Sigmoid colon (tissue), 7 donors: ENCODE data around the gene GET4. TPM values are rescaled to one million over a fixed set of nuclear protein-coding genes. Genes with fewer than 3 reads are reported as not detected.

Experiments used
- DNase-seq: peaks from one replicate; pipeline ENCODE4 v3.0.0-alpha.2; 2019
- H3K27ac ChIP-seq, 4 donors: fragments of 200-600 bp; sonication (generic); one replicate each; pipeline ENCODE4 v1.5.1; 2016 to 2019; ENCODE audit warnings: mild to moderate bottlenecking in 1 of 4
- H3K27me3 ChIP-seq, 3 donors: fragments of 200-600 bp; sonication (generic); one replicate each; pipeline ENCODE4 v1.5.1; 2019; ENCODE audit warnings: mild to moderate bottlenecking in 1 of 3
- H3K36me3 ChIP-seq, 4 donors: fragments of 200-600 bp; sonication (generic); one replicate each; pipeline ENCODE4 v1.5.1; 2016 to 2019
- H3K4me1 ChIP-seq, 4 donors: fragments of 200-600 bp; sonication (generic); one replicate each; pipeline ENCODE4 v1.5.1; 2017 to 2019
- H3K4me3 ChIP-seq, 4 donors: fragments of 200-600 bp; sonication (generic); one replicate each; pipeline ENCODE4 v1.5.1; 2017 to 2019; ENCODE audit warnings: mild to moderate bottlenecking in 2 of 4, moderate library complexity in 1 of 4
- H3K9me3 ChIP-seq, 4 donors: fragments of 200-600 bp in 3 of 4; sonication (generic) in 3 of 4; one replicate each; pipeline versions ENCODE4 v1.5.1 to v1.6.1; 2013 to 2019
- EP300 ChIP-seq, 4 donors: sonication (generic); formaldehyde crosslinking; IDR thresholded peaks; one replicate each; pipeline ENCODE4 v1.6.1; 2017; ENCODE audit warnings: antibody characterized with exemption in 4 of 4
- POLR2A ChIP-seq, 2 donors: fragments of 450-650 bp; IDR thresholded peaks; one replicate each; pipeline ENCODE4 v1.6.1; 2016; ENCODE audit warnings: antibody characterized with exemption in 2 of 2, mild to moderate bottlenecking in 2 of 2, moderate library complexity in 2 of 2
- POLR2AphosphoS5 ChIP-seq, 4 donors: sonication (generic); formaldehyde crosslinking; IDR thresholded peaks; one replicate each; pipeline ENCODE4 v1.6.1; 2017; ENCODE audit warnings: antibody characterized with exemption in 4 of 4
- WGBS, 2 donors: extraction: QIAGEN DNeasy Blood & Tissue Kit; methylation state at CpG; one replicate each; pipeline ENCODE4 v1.1.7; 2013; 5-methylcytosine and 5-hydroxymethylcytosine counted together
- intact Hi-C: fragments of 100-400 bp; cut with DNase I; formaldehyde crosslinking; loops from one replicate; pipeline ENCODE4 v1.15.1; 2023
- polyA plus RNA-seq, 3 donors: library from polyadenylated mRNA; stranded (reverse); fragments of 200-250 nt; gene quantifications; one replicate each; pipeline ENCODE4 v1.2.3, GENCODE V29; 2013
- total RNA-seq, 4 donors: library from RNA; depleted of rRNA; stranded (reverse); fragments of >200 nt; gene quantifications; one replicate each; pipeline ENCODE4 v1.1.0, GENCODE V29; 2016
- TF ChIP-seq, protein P1 (sequence below), 4 experiments: fragments of 450-650 bp in 3 of 4; fragments of 200-600 bp in 1 of 4; IDR thresholded peaks; one replicate each; pipeline ENCODE4 v1.5.1; 2016 to 2019; ENCODE audit warnings: antibody characterized with exemption in 4 of 4, mild to moderate bottlenecking in 3 of 4, moderate library complexity in 2 of 4
- donor health status: healthy with polysubstance abuse.
- donor health status: Bipolar disorder and iron deficiency.
- donor health status: healthy.

Gene GET4
- total and polyA plus RNA-seq, 7 donors: 20.3 to 51.4 (median 27.0) TPM

GRCh38 chr7:835021-835420 is 41.3 kb upstream of the GET4 start:
- peaks cover 0 to 14% (median 4%) of the 10 kb centered on the region in 4 donors for H3K36me3 ChIP-seq
- H3K27me3 ChIP-seq: no peaks in the 10 kb centered on the region
- H3K9me3 ChIP-seq: no peaks in the 10 kb centered on the region
- WGBS, 2 donors: 87 to 94% methylated on average over 12 of the region's 12 CpGs
- intact Hi-C loops: no loop called here
- peaks cover 0 to 91% (median 77%) of the 10 kb centered on the region in 4 donors for H3K4me1 ChIP-seq
- no peak overlapping the region for H3K4me3 ChIP-seq
- TF ChIP-seq POLR2AphosphoS5 (IDR thresholded peaks at IDR 0.05) (no peak), EP300 (IDR thresholded peaks at IDR 0.05) (no peak), POLR2A (IDR thresholded peaks at IDR 0.05) (no peak)
- TF ChIP-seq, protein P1, sequence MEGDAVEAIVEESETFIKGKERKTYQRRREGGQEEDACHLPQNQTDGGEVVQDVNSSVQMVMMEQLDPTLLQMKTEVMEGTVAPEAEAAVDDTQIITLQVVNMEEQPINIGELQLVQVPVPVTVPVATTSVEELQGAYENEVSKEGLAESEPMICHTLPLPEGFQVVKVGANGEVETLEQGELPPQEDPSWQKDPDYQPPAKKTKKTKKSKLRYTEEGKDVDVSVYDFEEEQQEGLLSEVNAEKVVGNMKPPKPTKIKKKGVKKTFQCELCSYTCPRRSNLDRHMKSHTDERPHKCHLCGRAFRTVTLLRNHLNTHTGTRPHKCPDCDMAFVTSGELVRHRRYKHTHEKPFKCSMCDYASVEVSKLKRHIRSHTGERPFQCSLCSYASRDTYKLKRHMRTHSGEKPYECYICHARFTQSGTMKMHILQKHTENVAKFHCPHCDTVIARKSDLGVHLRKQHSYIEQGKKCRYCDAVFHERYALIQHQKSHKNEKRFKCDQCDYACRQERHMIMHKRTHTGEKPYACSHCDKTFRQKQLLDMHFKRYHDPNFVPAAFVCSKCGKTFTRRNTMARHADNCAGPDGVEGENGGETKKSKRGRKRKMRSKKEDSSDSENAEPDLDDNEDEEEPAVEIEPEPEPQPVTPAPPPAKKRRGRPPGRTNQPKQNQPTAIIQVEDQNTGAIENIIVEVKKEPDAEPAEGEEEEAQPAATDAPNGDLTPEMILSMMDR (IDR thresholded peaks at IDR 0.05): no peak
- DNase-seq: no peak
- peak overlapping the region; percentile 84 to 92 (median 89) for H3K27ac ChIP-seq

- Histone ChIP-seq H3K4me3 (no peak overlapping the region), H3K4me1 (peaks cover 0 to 83% (median 70%) of the 10 kb centered on the region in 4 donors), H3K9me3 (no peaks in the 10 kb centered on the region), H3K27me3 (no peaks in the 10 kb centered on the region), H3K27ac (peak overlapping the region; percentile 84 to 92 (median 89)), H3K36me3 (peaks cover 0 to 18% (median 7%) of the 10 kb centered on the region in 4 donors)
- TF ChIP-seq, protein P1 (IDR thresholded peaks at IDR 0.05): no peak
- no peak for TF ChIP-seq EP300 (IDR thresholded peaks at IDR 0.05)
- TF ChIP-seq POLR2A (IDR thresholded peaks at IDR 0.05): no peak
- no peak for TF ChIP-seq POLR2AphosphoS5 (IDR thresholded peaks at IDR 0.05)
- DNase-seq: no peak
- 64 to 69% methylated on average over 27 of the region's 27 CpGs for WGBS, 2 donors
- intact Hi-C loops: loop anchor here (2.0 kb wide), 1 partner anchor 39 kb away; no protein-coding TSS in a partner anchor
Observed at GRCh38 chr7:835485-836401, 40.6 kb upstream of the GET4 start.

DNA sequence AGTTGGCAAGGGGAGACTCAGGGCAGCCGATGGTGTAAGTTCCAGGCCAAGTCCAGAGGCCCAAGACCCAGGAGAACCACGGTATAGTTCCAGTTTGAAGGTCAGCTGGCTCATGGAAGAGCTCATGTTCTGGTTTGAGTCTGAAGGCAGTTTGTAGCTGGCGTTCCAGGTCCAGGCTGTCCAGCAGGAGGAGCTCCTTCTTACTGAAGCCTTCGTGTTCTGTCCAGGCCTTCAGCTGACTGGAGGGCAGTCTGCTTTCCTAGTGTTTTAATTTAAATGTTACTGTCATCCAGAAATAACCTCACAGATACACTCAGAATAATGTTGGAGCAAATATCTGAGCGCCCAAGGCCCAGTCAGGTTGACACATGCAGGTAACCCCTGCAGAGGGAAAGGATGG is 39.9 kb upstream of the GET4 start:
- peaks cover 0 to 18% (median 7%) of the 10 kb centered on the region in 4 donors for H3K36me3 ChIP-seq
- intact Hi-C loops: loop anchor here (2.0 kb wide), 1 partner anchor 38 kb away; no protein-coding TSS in a partner anchor
- no peak for TF ChIP-seq EP300 (IDR thresholded peaks at IDR 0.05)
- TF ChIP-seq, protein P1 (IDR thresholded peaks at IDR 0.05): peak in 3 of 4 experiments; percentile 47 to 49 (median 48)
- no peak for TF ChIP-seq POLR2A (IDR thresholded peaks at IDR 0.05)
- peak in 2 of 4 donors; percentile 17 to 20 for TF ChIP-seq POLR2AphosphoS5 (IDR thresholded peaks at IDR 0.05)

DNA sequence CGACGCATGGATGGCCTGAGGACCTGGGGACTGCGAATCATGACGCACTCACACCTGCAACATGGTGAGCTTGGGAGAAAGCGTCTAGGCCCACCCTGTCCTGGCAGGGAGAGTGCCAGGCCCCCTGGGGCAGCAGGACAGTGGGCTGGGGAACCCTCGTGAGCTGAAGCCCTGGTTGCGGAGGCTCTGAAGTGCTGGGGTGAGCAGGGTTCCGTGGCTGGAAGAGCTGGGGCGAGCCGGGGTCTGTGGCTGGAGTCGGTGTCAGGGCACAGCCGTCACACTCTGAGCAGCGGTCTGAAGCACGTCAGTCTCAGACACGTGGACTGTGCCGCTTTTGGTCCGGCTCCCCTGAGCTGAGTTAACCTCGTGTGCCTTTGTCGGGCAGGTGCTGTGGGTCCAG is 39.4 kb upstream of the GET4 start:
- no peak overlapping the region for H3K4me3 ChIP-seq
- no peaks in the 10 kb centered on the region for H3K27me3 ChIP-seq
- intact Hi-C loops: loop anchor here (2.0 kb wide), 1 partner anchor 38 kb away; no protein-coding TSS in a partner anchor
- H3K9me3 ChIP-seq: no peaks in the 10 kb centered on the region
- peaks cover 0 to 83% (median 70%) of the 10 kb centered on the region in 4 donors for H3K4me1 ChIP-seq
- H3K27ac ChIP-seq: peak overlapping the region; percentile 84 to 92 (median 89)
- TF ChIP-seq POLR2A (IDR thresholded peaks at IDR 0.05): no peak
- no peak for TF ChIP-seq POLR2AphosphoS5 (IDR thresholded peaks at IDR 0.05)
- peaks cover 0 to 19% (median 7%) of the 10 kb centered on the region in 4 donors for H3K36me3 ChIP-seq
- WGBS, 2 donors: 94 to 96% methylated on average over 19 of the region's 19 CpGs
- DNase-seq: no peak

More for the DNA sequence above, 39.9 kb upstream of the GET4 start:
- Histone ChIP-seq H3K9me3 (no peaks in the 10 kb centered on the region), H3K4me1 (peaks cover 0 to 83% (median 67%) of the 10 kb centered on the region in 4 donors), H3K4me3 (no peak overlapping the region), H3K27ac (peak overlapping the region; percentile 84 to 92 (median 89)), H3K27me3 (no peaks in the 10 kb centered on the region)
- DNase-seq: peak; percentile 76
- WGBS, 2 donors: 49 to 80% methylated on average over 5 of the region's 5 CpGs
